Activated CD8-positive, alpha-beta T cell treated with anti-CD3 and anti-CD28 coated beads for 36 hours (primary cell): ENCODE measurements around the gene BICD1. TPM values are rescaled to one million over a fixed set of nuclear protein-coding genes. Genes with fewer than 3 reads are reported as not detected.

ENCODE experiments used
- ATAC-seq: fragments of 200-7000 bp; cut with Tn5 transposase; one replicate; pipeline ENCODE4 v1.10.0; 2021; ENCODE audit warnings: mild to moderate bottlenecking, moderate library complexity
- CTCF ChIA-PET: fragments of 350-600 bp; sonication (Branson Sonifier 250); formaldehyde crosslinking; loops from one replicate; lab custom pipeline; 2021; ENCODE audit warnings: antibody characterized with exemption; lab: Charles Lee
- POLR2A ChIA-PET: fragments of 350-600 bp; sonication (Branson Sonifier 250); formaldehyde crosslinking; loops from one replicate; lab custom pipeline; 2021; ENCODE audit warnings: antibody characterized with exemption; lab: Charles Lee
- DNase-seq: peaks from one replicate; pipeline ENCODE4 v3.0.0-alpha.2; 2020
- H3K27ac Mint-ChIP-seq: one replicate; pipeline ENCODE4 v1.8.0; 2021; ENCODE audit warnings: mild to moderate bottlenecking, mixed read lengths
- H3K27me3 Mint-ChIP-seq: one replicate; pipeline ENCODE4 v1.8.0; 2021; ENCODE audit warnings: mixed read lengths
- H3K36me3 Mint-ChIP-seq: one replicate; pipeline ENCODE4 v1.8.0; 2021; ENCODE audit warnings: low read depth, mixed read lengths
- H3K4me1 Mint-ChIP-seq: one replicate; pipeline ENCODE4 v1.8.0; 2021; ENCODE audit warnings: low read depth, mixed read lengths
- H3K4me3 Mint-ChIP-seq: one replicate; pipeline ENCODE4 v1.8.0; 2021; ENCODE audit warnings: mild to moderate bottlenecking, moderate library complexity, mixed read lengths
- H3K9me3 Mint-ChIP-seq: one replicate; pipeline ENCODE4 v1.8.0; 2021; ENCODE audit warnings: mixed read lengths
- CTCF ChIP-seq: fragments of 200-600 bp; IDR thresholded peaks from one replicate; pipeline ENCODE4 v1.8.0; 2022; ENCODE audit warnings: antibody characterized with exemption, mild to moderate bottlenecking
- intact Hi-C: fragments of 100-400 bp; cut with micrococcal nuclease; formaldehyde crosslinking; loops from one replicate; pipeline ENCODE4 v1.10.0; 2022
- total RNA-seq, 2 experiments: library from RNA; stranded (reverse); gene quantifications; one replicate each; pipeline ENCODE4 v1.2.3, GENCODE V29; 2021

The BICD1 gene
- total RNA-seq, 2 experiments from 2014 or later, result 12.5 to 13.2 TPM

- ChIA-PET CTCF (interaction anchor here (0.6 kb wide), 1 partner anchor 345 kb away, joined by 3 read pairs; no protein-coding TSS in a partner anchor), POLR2A (no interaction called here)
- ATAC-seq (no peak), DNase-seq (no peak)
- Mint-ChIP-seq H3K27ac (no peak overlapping the region), H3K9me3 (no peaks in the 10 kb centered on the region), H3K27me3 (no peaks in the 10 kb centered on the region), H3K4me3 (no peak overlapping the region), H3K36me3 (peaks cover 21% of the 10 kb centered on the region), H3K4me1 (no peaks in the 10 kb centered on the region)
- no peak for TF ChIP-seq CTCF
- intact Hi-C loops, result no loop called here
Measured at GRCh38 chr12:32214723-32215122, 108.1 kb downstream of the BICD1 start.

GRCh38 chr12:32217354-32218310 lies 111.0 kb downstream of the BICD1 start:
- Mint-ChIP-seq H3K9me3 (no peaks in the 10 kb centered on the region), H3K36me3 (peaks cover 21% of the 10 kb centered on the region), H3K4me3 (no peak overlapping the region), H3K4me1 (no peaks in the 10 kb centered on the region), H3K27me3 (no peaks in the 10 kb centered on the region), H3K27ac (no peak overlapping the region)
- TF ChIP-seq CTCF, result no peak
- ChIA-PET CTCF (interaction anchor here (0.8 kb wide), 1 partner anchor 18 kb away, joined by 3 read pairs; no protein-coding TSS in a partner anchor), POLR2A (no interaction called here)
- ATAC-seq (no peak), DNase-seq (no peak)
- intact Hi-C loops, result no loop called here

GRCh38 chr12:32223941-32224340 lies 117.3 kb downstream of the BICD1 start:
- POLR2A ChIA-PET, result no interaction called here
- peaks cover 3% of the 10 kb centered on the region for H3K36me3 Mint-ChIP-seq

GRCh38 chr12:32226768-32227167 lies 120.1 kb downstream of the BICD1 start:
- DNase-seq, result no peak
- no peak for ATAC-seq
- peaks cover 1% of the 10 kb centered on the region for H3K36me3 Mint-ChIP-seq
- TF ChIP-seq CTCF, result no peak
- CTCF ChIA-PET, result no interaction called here
- no peak overlapping the region for H3K27ac Mint-ChIP-seq
- no peaks in the 10 kb centered on the region for H3K9me3 Mint-ChIP-seq
- H3K27me3 Mint-ChIP-seq, result no peaks in the 10 kb centered on the region
- no peak overlapping the region for H3K4me3 Mint-ChIP-seq
- intact Hi-C loops, result no loop called here
- H3K4me1 Mint-ChIP-seq, result no peaks in the 10 kb centered on the region
- POLR2A ChIA-PET, result no interaction called here

More at GRCh38 chr12:32223941-32224340, 117.3 kb downstream of the BICD1 start:
- ATAC-seq (no peak), DNase-seq (no peak)
- CTCF ChIA-PET, result interaction anchor here (1.2 kb wide), 1 partner anchor 24 kb away, joined by 3 read pairs; no protein-coding TSS in a partner anchor
- Mint-ChIP-seq H3K4me1 (no peaks in the 10 kb centered on the region), H3K27ac (no peak overlapping the region), H3K27me3 (no peaks in the 10 kb centered on the region), H3K4me3 (no peak overlapping the region), H3K9me3 (no peaks in the 10 kb centered on the region)
- no peak for TF ChIP-seq CTCF
- intact Hi-C loops, result no loop called here

- intact Hi-C loops, result no loop called here
- CTCF ChIA-PET, result no interaction called here
Measured at GRCh38 chr12:32229971-32230612, 123.4 kb downstream of the BICD1 start.

More at GRCh38 chr12:32229971-32230612, 123.4 kb downstream of the BICD1 start:
- Mint-ChIP-seq H3K27me3 (no peaks in the 10 kb centered on the region), H3K27ac (no peak overlapping the region), H3K36me3 (peaks cover 1% of the 10 kb centered on the region), H3K4me1 (no peaks in the 10 kb centered on the region), H3K4me3 (no peak overlapping the region), H3K9me3 (no peaks in the 10 kb centered on the region)
- DNase-seq (no peak), ATAC-seq (no peak)
- POLR2A ChIA-PET, result no interaction called here
- TF ChIP-seq CTCF, result no peak
